HG02571 (cell line): ENCODE data around the gene CEACAM7.

Experiments used
- ATAC-seq: cut with Tn5 transposase; IDR thresholded peaks from one replicate; pipeline ENCODE4 v1.9.1; 2021; ENCODE audit warnings: mild to moderate bottlenecking, moderate library complexity; ENCODE audit not compliant: unreplicated experiment

CEACAM7 gene

DNA sequence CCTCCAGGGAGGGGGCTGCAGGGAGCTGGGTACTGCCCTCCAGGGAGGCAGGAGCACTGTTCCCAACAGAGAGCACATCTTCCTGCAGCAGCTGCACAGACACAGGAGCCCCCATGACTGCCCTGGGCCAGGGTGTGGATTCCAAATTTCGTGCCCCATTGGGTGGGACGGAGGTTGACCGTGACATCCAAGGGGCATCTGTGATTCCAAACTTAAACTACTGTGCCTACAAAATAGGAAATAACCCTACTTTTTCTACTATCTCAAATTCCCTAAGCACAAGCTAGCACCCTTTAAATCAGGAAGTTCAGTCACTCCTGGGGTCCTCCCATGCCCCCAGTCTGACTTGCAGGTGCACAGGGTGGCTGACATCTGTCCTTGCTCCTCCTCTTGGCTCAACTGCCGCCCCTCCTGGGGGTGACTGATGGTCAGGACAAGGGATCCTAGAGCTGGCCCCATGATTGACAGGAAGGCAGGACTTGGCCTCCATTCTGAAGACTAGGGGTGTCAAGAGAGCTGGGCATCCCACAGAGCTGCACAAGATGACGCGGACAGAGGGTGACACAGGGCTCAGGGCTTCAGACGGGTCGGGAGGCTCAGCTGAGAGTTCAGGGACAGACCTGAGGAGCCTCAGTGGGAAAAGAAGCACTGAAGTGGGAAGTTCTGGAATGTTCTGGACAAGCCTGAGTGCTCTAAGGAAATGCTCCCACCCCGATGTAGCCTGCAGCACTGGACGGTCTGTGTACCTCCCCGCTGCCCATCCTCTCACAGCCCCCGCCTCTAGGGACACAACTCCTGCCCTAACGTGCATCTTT lies 12.5 kb upstream of the CEACAM7 start:
- no peak for ATAC-seq

DNA sequence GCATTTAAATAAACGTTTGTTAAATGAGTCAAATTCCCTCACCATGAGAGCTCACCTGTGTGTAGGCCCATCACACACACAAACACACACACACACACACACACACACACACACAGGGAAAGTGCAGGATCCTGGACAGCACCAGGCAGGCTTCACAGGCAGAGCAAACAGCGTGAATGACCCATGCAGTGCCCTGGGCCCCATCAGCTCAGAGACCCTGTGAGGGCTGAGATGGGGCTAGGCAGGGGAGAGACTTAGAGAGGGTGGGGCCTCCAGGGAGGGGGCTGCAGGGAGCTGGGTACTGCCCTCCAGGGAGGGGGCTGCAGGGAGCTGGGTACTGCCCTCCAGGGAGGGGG lies 11.9 kb upstream of the CEACAM7 start:
- ATAC-seq: no peak

DNA sequence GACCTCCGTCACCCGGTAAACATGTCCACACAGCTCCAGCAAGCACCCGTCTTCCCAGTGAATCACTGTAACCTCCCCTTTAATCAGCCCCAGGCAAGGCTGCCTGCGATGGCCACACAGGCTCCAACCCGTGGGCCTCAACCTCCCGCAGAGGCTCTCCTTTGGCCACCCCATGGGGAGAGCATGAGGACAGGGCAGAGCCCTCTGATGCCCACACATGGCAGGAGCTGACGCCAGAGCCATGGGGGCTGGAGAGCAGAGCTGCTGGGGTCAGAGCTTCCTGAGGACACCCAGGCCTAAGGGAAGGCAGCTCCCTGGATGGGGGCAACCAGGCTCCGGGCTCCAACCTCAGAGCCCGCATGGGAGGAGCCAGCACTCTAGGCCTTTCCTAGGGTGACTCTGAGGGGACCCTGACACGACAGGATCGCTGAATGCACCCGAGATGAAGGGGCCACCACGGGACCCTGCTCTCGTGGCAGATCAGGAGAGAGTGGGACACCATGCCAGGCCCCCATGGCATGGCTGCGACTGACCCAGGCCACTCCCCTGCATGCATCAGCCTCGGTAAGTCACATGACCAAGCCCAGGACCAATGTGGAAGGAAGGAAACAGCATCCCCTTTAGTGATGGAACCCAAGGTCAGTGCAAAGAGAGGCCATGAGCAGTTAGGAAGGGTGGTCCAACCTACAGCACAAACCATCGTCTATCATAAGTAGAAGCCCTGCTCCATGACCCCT lies 11.3 kb upstream of the CEACAM7 start:
- no peak for ATAC-seq

DNA sequence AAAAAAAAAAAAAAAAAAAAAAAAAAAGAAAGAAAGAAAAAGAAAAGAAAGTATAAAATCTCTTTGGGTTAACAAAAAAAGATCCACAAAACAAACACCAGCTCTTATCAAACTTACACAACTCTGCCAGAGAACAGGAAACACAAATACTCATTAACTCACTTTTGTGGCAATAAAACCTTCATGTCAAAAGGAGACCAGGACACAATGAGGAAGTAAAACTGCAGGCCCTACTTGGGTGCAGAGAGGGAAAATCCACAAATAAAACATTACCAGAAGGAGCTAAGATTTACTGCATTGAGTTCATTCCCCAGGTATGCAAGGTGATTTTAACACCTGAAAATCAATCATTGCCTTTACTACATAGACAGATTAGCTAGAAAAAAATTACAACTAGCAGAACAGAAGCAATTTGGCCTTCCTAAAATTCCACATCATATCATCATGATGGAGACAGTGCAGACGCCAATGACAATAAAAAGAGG lies 10.7 kb upstream of the CEACAM7 start:
- ATAC-seq: no peak

DNA sequence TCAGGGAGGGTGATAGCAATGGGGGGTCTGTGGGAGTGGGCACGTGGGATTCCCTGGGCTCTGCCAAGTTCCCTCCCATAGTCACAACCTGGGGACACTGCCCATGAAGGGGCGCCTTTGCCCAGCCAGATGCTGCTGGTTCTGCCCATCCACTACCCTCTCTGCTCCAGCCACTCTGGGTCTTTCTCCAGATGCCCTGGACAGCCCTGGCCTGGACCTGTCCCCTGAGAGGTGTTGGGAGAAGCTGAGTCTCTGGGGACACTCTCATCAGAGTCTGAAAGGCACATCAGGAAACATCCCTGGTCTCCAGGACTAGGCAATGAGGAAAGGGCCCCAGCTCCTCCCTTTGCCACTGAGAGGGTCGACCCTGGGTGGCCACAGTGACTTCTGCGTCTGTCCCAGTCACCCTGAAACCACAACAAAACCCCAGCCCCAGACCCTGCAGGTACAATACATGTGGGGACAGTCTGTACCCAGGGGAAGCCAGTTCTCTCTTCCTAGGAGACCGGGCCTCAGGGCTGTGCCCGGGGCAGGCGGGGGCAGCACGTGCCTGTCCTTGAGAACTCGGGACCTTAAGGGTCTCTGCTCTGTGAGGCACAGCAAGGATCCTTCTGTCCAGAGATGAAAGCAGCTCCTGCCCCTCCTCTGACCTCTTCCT lies 9.3 kb upstream of the CEACAM7 start:
- no peak for ATAC-seq

DNA sequence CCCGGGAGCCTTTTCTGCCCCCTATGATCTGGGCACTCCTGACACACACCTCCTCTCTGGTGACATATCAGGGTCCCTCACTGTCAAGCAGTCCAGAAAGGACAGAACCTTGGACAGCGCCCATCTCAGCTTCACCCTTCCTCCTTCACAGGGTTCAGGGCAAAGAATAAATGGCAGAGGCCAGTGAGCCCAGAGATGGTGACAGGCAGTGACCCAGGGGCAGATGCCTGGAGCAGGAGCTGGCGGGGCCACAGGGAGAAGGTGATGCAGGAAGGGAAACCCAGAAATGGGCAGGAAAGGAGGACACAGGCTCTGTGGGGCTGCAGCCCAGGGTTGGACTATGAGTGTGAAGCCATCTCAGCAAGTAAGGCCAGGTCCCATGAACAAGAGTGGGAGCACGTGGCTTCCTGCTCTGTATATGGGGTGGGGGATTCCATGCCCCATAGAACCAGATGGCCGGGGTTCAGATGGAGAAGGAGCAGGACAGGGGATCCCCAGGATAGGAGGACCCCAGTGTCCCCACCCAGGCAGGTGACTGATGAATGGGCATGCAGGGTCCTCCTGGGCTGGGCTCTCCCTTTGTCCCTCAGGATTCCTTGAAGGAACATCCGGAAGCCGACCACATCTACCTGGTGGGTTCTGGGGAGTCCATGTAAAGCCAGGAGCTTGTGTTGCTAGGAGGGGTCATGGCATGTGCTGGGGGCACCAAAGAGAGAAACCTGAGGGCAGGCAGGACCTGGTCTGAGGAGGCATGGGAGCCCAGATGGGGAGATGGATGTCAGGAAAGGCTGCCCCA lies 8.5 kb upstream of the CEACAM7 start:
- ATAC-seq: no peak

DNA sequence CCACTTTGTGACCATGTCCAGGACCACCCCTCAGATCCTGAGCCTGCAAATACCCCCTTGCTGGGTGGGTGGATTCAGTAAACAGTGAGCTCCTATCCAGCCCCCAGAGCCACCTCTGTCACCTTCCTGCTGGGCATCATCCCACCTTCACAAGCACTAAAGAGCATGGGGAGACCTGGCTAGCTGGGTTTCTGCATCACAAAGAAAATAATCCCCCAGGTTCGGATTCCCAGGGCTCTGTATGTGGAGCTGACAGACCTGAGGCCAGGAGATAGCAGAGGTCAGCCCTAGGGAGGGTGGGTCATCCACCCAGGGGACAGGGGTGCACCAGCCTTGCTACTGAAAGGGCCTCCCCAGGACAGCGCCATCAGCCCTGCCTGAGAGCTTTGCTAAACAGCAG lies 7.7 kb upstream of the CEACAM7 start:
- no peak for ATAC-seq

DNA sequence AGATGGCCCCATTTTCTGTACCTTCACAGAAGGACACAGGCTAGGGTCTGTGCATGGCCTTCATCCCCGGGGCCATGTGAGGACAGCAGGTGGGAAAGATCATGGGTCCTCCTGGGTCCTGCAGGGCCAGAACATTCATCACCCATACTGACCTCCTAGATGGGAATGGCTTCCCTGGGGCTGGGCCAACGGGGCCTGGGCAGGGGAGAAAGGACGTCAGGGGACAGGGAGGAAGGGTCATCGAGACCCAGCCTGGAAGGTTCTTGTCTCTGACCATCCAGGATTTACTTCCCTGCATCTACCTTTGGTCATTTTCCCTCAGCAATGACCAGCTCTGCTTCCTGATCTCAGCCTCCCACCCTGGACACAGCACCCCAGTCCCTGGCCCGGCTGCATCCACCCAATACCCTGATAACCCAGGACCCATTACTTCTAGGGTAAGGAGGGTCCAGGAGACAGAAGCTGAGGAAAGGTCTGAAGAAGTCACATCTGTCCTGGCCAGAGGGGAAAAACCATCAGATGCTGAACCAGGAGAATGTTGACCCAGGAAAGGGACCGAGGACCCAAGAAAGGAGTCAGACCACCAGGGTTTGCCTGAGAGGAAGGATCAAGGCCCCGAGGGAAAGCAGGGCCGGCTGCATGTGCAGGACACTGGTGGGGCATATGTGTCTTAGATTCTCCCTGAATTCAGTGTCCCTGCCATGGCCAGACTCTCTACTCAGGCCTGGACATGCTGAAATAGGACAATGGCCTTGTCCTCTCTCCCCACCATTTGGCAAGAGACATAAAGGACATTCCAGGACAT lies 7.0 kb upstream of the CEACAM7 start:
- ATAC-seq: no peak

DNA sequence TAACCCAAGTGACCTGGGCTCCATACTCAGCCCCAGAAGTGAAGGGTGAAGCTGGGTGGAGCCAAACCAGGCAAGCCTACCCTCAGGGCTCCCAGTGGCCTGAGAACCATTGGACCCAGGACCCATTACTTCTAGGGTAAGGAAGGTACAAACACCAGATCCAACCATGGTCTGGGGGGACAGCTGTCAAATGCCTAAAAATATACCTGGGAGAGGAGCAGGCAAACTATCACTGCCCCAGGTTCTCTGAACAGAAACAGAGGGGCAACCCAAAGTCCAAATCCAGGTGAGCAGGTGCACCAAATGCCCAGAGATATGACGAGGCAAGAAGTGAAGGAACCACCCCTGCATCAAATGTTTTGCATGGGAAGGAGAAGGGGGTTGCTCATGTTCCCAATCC lies 6.1 kb upstream of the CEACAM7 start:
- ATAC-seq: no peak

DNA sequence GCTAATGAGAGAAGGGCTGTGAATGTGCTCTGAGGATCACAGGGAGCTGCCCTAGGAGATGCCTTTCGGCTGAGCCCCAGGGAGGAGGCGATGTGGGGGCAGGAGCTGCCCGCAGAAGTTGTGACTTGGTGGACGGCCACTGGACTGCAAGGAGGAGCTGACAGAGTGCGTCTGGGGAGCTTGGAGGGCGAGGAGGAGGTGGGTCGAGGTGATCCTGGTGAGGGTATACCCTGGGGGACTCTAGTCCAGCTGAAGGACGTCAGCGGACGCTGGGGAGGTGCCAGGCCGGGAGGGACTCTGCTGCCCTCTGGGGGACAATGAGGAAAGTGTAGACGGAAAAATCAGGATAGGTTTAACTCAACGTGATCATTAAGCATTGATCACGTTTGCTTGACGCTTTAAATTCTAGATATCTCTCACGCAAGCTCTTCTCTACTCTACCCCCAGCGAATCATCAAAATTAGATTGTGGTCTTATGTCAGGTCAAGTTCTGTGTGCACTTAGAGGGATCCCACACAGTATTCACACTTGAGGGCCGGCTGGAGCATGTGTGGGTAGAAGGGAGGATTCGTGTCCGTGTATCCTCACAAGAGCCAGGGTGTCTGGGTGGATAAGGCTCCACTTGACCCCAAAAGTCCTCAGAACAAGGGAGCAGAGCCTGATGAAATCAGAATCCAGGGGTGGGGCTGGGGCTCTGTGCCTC lies 3.3 kb upstream of the CEACAM7 start:
- no peak for ATAC-seq

DNA sequence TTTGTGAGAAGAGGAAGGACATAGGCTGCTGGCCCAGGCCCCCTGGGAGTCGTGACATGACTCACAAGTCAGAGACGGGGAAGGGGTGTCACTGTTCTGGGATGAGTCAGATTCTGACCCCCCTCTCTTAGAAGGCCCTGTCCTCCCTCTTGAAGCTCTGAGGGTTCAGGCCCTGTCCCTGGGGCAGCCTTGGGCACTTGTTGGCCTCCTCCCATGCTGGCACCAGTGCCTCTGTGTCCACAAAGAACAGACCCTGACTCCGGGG lies 2.7 kb upstream of the CEACAM7 start:
- ATAC-seq: no peak

DNA sequence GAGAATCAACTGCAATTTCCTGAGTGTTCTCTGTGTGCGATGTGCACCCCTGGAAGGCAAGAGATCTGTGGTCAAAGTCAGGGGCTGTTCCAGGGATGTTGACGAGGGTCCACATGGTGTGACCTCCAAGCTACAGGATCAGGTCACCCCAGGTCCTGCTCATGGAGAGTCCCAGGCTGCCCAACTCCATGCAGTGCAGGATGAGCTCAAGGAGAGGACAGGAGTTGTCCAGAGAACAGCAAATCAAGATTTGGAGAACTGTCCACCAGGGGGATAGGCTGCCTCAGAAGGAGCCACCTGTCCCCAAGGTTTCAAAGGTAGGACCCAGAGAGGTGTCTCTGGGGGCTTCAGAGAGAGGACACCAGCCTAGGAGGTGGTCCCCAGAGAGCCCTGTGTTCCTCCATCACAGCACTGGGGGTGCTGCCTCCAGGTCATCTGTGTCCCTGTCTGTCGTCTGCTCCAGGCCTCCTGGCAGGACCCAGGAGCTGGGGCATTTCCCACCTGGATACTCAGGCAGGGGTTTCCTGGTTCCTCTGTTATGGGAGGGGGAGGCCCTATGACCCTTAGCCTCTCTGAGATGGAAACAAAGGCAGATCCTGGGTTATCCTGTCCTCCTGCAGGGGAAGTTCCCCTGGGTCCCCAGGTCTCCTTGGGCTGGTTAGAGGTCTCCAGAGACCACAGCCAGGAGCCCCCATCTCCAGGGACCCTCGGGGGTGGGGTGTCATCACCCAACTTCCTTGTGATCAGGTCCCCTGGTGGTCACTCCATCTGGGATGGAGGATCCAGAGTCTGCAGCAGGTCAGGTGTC lies 2.1 kb upstream of the CEACAM7 start:
- ATAC-seq: no peak

DNA sequence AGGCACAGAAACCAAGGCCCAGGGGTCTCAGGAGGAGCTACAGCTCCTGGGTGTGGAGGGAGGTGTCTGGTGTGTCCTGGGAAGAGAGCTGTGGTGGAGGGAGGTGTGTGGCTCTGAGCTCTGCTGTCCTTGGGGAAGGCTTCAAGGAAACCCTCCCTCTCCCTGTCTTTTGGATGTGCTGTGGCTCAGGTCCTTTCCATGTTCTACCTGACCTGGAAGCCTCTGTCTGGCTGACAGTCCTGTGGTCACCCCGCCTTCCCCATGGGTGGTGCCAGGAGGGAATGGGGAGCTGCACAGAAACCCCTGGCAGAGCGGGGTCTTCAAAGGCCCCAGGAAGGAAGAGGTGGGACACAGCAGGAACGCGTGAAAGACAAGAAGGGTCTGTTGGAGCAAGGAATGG lies 617 bp upstream of the CEACAM7 start:
- ATAC-seq: no peak

DNA sequence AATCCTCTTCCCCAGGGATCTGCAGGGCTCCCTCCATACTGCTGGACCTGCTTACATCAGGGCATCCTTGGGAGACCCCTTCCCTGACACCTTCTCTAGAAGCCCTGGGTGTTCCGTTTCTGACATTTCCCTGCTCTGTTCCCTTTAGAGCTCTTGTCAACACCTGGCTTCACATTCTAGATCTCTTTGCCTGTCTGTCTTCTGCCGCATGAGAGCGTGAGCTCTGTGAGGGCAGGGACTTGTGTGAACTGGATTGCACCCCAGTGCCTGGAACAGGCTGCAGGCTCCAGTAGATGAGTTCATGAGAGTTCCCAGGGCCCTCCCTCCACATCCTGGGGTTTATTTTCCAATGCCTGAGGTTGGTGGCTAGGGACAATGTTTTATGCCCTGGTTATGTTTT lies 651 bp downstream of the CEACAM7 start:
- ATAC-seq: no peak

DNA sequence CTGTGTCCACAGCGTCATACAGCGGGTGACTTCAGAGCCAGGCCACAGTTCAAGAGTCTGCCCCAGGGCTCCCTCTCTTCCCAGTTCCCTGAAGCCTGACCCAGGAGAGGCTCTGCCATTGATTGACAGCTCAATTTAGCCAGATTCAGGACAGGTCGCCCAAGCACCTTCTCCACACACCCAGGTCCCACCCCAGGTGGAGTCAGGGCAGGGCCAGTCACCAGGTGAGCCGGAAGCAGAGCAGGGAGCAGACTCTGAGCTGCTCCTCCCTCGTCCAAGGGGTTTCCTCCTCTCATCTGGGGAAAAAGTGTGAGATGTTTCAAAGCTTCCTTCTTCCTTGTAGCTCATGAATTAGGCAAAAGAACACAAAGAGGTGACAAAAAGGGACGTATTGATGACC lies 5.6 kb downstream of the CEACAM7 start:
- no peak for ATAC-seq

DNA sequence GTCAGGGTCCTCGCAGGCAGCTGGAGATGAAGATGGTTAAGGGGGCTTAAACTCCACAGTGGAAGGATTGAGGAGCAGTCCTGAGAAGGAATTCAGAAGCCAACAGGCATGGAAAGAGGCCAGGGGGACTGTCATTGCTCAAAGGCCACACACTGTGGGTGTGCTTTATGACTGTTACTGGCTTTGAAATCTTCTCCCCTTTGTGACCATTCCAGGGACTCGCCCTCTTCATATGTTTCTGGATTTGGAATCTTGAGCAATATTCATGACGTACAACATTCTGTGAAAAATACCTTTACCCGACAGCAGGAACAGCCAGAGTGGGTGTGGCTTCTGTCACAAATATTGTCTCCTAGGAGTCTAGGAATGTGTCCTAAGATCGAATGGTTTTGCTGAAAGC lies 16.6 kb downstream of the CEACAM7 start:
- ATAC-seq: no peak

DNA sequence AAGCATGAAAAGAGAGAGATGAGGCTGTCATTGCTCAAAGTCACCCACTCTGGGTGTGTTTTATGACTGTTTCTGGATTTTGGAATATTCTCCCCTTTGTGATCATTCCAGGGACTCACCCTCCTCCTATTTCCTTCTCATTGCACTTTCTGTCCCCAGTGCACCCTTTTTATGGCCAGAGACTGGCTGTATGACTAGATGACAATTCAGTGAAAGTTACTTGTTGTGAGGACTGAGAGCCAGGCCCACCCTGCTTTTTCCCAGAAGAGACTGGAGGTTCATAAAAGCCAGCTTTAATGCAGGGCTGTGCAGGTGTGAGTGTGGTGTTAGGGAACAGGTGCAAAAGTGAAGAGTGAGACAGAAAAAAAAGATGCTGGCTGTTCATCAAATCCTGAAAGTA lies 17.3 kb downstream of the CEACAM7 start:
- ATAC-seq: no peak

DNA sequence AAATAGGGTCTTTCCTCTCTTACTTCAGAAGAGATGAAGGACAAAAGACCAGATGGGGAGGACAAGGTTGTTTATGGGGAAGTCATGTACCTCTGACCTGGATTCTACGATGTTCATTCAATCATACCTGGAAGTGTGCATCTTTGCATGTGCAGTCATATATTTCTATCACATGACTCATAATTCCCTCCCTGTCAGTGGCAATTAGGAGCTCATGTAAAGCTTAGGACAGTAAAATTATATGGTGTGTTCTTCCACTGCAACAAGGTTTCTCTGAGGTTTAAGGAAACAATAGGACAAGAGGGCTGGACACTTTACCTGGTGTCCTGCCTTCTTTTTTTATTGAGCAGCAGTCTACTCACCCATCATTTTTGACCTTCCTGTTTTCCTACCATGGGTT lies 19.8 kb downstream of the CEACAM7 start:
- no peak for ATAC-seq

DNA sequence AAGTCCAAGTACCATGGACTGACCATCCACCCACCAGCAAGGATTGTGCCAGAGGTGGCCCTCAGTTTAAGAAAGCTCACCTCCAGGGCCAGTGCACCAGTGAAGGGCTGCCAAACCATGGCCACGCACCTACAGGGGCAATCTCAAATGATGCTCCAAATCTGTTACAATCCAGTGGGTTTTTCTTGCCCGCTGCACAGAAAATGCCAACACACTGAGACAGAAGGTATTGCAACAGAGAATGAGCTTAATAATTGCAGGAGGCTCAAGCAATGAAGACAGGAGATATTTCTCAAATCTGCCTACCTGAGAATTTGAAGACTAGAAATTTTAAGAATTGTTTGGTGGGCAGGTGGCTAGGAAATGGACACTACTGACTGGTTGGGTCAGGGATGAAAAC lies 22.0 kb downstream of the CEACAM7 start:
- ATAC-seq: no peak
